HUES64 (cell line): ENCODE measurements around the gene TMEM150C.

ENCODE experiments used
- H3K27ac ChIP-seq: 2 replicates; pipeline ENCODE4 v1.7.0; 2013; ENCODE audit warnings: low read depth, low read length, inconsistent platforms
- H3K27me3 ChIP-seq: 2 replicates; pipeline ENCODE4 v1.6.1; 2013; ENCODE audit warnings: mild to moderate bottlenecking, low read length; ENCODE audit not compliant: insufficient read depth
- H3K36me3 ChIP-seq: 2 replicates; pipeline ENCODE4 v1.6.1; 2013; ENCODE audit warnings: mild to moderate bottlenecking, low read length; ENCODE audit not compliant: insufficient read depth
- H3K4me1 ChIP-seq: 2 replicates; pipeline ENCODE4 v1.6.1; 2013; ENCODE audit warnings: mild to moderate bottlenecking, low read length, moderate library complexity; ENCODE audit not compliant: insufficient read depth
- H3K4me3 ChIP-seq: 2 replicates; pipeline ENCODE4 v1.5.1; 2013; ENCODE audit warnings: mild to moderate bottlenecking, low read length, moderate library complexity
- H3K9ac ChIP-seq: 2 replicates; pipeline ENCODE4 v1.6.1; 2013; ENCODE audit warnings: mild to moderate bottlenecking, low read depth, low read length
- H3K9me3 ChIP-seq: 2 replicates; pipeline ENCODE4 v1.6.1; 2013; ENCODE audit warnings: low read depth, low read length; ENCODE audit not compliant: insufficient read depth
- WGBS: fragments of 150-250, 120-280 bp; methylation state at CpG from one replicate; pipeline ENCODE4 v1.1.7; 2013; ENCODE audit warnings: missing lambda C conversion rate; 5-methylcytosine and 5-hydroxymethylcytosine counted together

The TMEM150C gene

GRCh38 chr4:82589756-82590155 is 28.0 kb upstream of the TMEM150C start:
- 100% methylated on average over 1 of the region's 1 CpG for WGBS

GRCh38 chr4:82588771-82589270 is 27.0 kb upstream of the TMEM150C start:
- no peaks in the 10 kb centered on the region for H3K36me3 ChIP-seq
- H3K4me3 ChIP-seq, result no peak overlapping the region
- peaks cover 53% of the 10 kb centered on the region for H3K4me1 ChIP-seq
- H3K27ac ChIP-seq, result no peak overlapping the region
- H3K27me3 ChIP-seq, result no peaks in the 10 kb centered on the region
- no peaks in the 10 kb centered on the region for H3K9me3 ChIP-seq
- WGBS, result 94% methylated on average over 2 of the region's 2 CpGs
- no peak overlapping the region for H3K9ac ChIP-seq

More at GRCh38 chr4:82589756-82590155, 28.0 kb upstream of the TMEM150C start:
- no peak overlapping the region for H3K27ac ChIP-seq
- H3K4me3 ChIP-seq, result no peak overlapping the region
- H3K36me3 ChIP-seq, result no peaks in the 10 kb centered on the region
- H3K9ac ChIP-seq, result no peak overlapping the region
- H3K27me3 ChIP-seq, result no peaks in the 10 kb centered on the region
- no peaks in the 10 kb centered on the region for H3K9me3 ChIP-seq
- peaks cover 44% of the 10 kb centered on the region for H3K4me1 ChIP-seq

GRCh38 chr4:82587826-82588540 is 26.2 kb upstream of the TMEM150C start:
- H3K27ac ChIP-seq, result no peak overlapping the region
- H3K9ac ChIP-seq, result no peak overlapping the region
- WGBS, result 79% methylated on average over 8 of the region's 8 CpGs
- H3K36me3 ChIP-seq, result no peaks in the 10 kb centered on the region
- no peak overlapping the region for H3K4me3 ChIP-seq
- peaks cover 57% of the 10 kb centered on the region for H3K4me1 ChIP-seq
- no peaks in the 10 kb centered on the region for H3K27me3 ChIP-seq
- H3K9me3 ChIP-seq, result no peaks in the 10 kb centered on the region

- Histone ChIP-seq H3K36me3 (no peaks in the 10 kb centered on the region), H3K27ac (no peak overlapping the region), H3K9me3 (no peaks in the 10 kb centered on the region), H3K9ac (no peak overlapping the region), H3K27me3 (no peaks in the 10 kb centered on the region), H3K4me1 (peaks cover 42% of the 10 kb centered on the region), H3K4me3 (no peak overlapping the region)
- WGBS, result 69% methylated on average over 8 of the region's 8 CpGs
Measured at GRCh38 chr4:82585690-82586435, 24.1 kb upstream of the TMEM150C start.

GRCh38 chr4:82584931-82585330 is 23.1 kb upstream of the TMEM150C start:
- H3K27ac ChIP-seq, result no peak overlapping the region
- H3K9ac ChIP-seq, result peak overlapping the region; percentile 9; the same call in 1 of the 2 replicates
- no peak overlapping the region for H3K4me3 ChIP-seq
- 20% methylated on average over 3 of the region's 3 CpGs for WGBS
- H3K4me1 ChIP-seq, result peaks cover 38% of the 10 kb centered on the region
- no peaks in the 10 kb centered on the region for H3K27me3 ChIP-seq
- no peaks in the 10 kb centered on the region for H3K36me3 ChIP-seq
- H3K9me3 ChIP-seq, result no peaks in the 10 kb centered on the region

- peaks cover 38% of the 10 kb centered on the region for H3K4me1 ChIP-seq
- no peak overlapping the region for H3K4me3 ChIP-seq
- H3K9ac ChIP-seq, result no peak overlapping the region
- no peaks in the 10 kb centered on the region for H3K9me3 ChIP-seq
- H3K36me3 ChIP-seq, result no peaks in the 10 kb centered on the region
- H3K27me3 ChIP-seq, result no peaks in the 10 kb centered on the region
- 62% methylated on average over 5 of the region's 5 CpGs for WGBS
- H3K27ac ChIP-seq, result no peak overlapping the region
Measured at GRCh38 chr4:82583897-82584587, 22.3 kb upstream of the TMEM150C start.

- 87% methylated on average over 5 of the region's 5 CpGs for WGBS
- H3K27ac ChIP-seq, result no peak overlapping the region
- H3K27me3 ChIP-seq, result no peaks in the 10 kb centered on the region
Measured at GRCh38 chr4:82579932-82580331, 18.1 kb upstream of the TMEM150C start.

GRCh38 chr4:82578935-82579334 is 17.1 kb upstream of the TMEM150C start:
- no peak overlapping the region for H3K27ac ChIP-seq
- 90% methylated on average over 2 of the region's 2 CpGs for WGBS

More at GRCh38 chr4:82579932-82580331, 18.1 kb upstream of the TMEM150C start:
- H3K36me3 ChIP-seq, result no peaks in the 10 kb centered on the region
- peaks cover 14% of the 10 kb centered on the region for H3K4me1 ChIP-seq
- H3K4me3 ChIP-seq, result no peak overlapping the region
- no peaks in the 10 kb centered on the region for H3K9me3 ChIP-seq
- no peak overlapping the region for H3K9ac ChIP-seq

GRCh38 chr4:82577451-82577850 is 15.7 kb upstream of the TMEM150C start:
- H3K4me1 ChIP-seq, result no peaks in the 10 kb centered on the region
- no peaks in the 10 kb centered on the region for H3K27me3 ChIP-seq
- H3K27ac ChIP-seq, result no peak overlapping the region
- H3K36me3 ChIP-seq, result no peaks in the 10 kb centered on the region
- H3K4me3 ChIP-seq, result no peak overlapping the region
- no peaks in the 10 kb centered on the region for H3K9me3 ChIP-seq
- H3K9ac ChIP-seq, result no peak overlapping the region
- 90% methylated on average over 1 of the region's 1 CpG for WGBS

More at GRCh38 chr4:82578935-82579334, 17.1 kb upstream of the TMEM150C start:
- Histone ChIP-seq H3K36me3 (no peaks in the 10 kb centered on the region), H3K9me3 (no peaks in the 10 kb centered on the region), H3K4me1 (peaks cover 5% of the 10 kb centered on the region), H3K27me3 (no peaks in the 10 kb centered on the region), H3K4me3 (no peak overlapping the region), H3K9ac (no peak overlapping the region)

GRCh38 chr4:82569727-82570126 is 7.9 kb upstream of the TMEM150C start:
- H3K4me1 ChIP-seq, result peaks cover 5% of the 10 kb centered on the region; the same call in 1 of the 2 replicates
- H3K4me3 ChIP-seq, result no peak overlapping the region
- WGBS, result 60% methylated on average over 3 of the region's 3 CpGs
- H3K9ac ChIP-seq, result no peak overlapping the region
- H3K27ac ChIP-seq, result no peak overlapping the region
- no peaks in the 10 kb centered on the region for H3K9me3 ChIP-seq
- no peaks in the 10 kb centered on the region for H3K36me3 ChIP-seq
- H3K27me3 ChIP-seq, result no peaks in the 10 kb centered on the region

GRCh38 chr4:82569076-82569475 is 7.3 kb upstream of the TMEM150C start:
- Histone ChIP-seq H3K4me1 (peaks cover 8% of the 10 kb centered on the region; the same call in 1 of the 2 replicates), H3K9ac (no peak overlapping the region), H3K36me3 (no peaks in the 10 kb centered on the region), H3K9me3 (no peaks in the 10 kb centered on the region), H3K27me3 (no peaks in the 10 kb centered on the region), H3K4me3 (no peak overlapping the region), H3K27ac (no peak overlapping the region)
- WGBS, result 86% methylated on average over 5 of the region's 5 CpGs
